Hepatocyte (in vitro differentiated cells): Measurements from ENCODE around the gene CARM1. TPM values are rescaled to one million over a fixed set of nuclear protein-coding genes. Genes with fewer than 3 reads are reported as not detected.

Experiments used
- DNase-seq: peaks from one replicate; pipeline ENCODE4 v3.0.0-alpha.2; 2016; ENCODE audit warnings: low spot score
- H2AFZ ChIP-seq: fragments of 200-600 bp; sonication (generic); 2 replicates; pipeline ENCODE4 v1.6.0; 2016; ENCODE audit warnings: antibody characterized with exemption, mild to moderate bottlenecking
- H3K27ac ChIP-seq: fragments of 200-600 bp; sonication (generic); 2 replicates; pipeline ENCODE4 v1.5.1; 2016; ENCODE audit warnings: mild to moderate bottlenecking
- H3K27me3 ChIP-seq: fragments of 200-600 bp; sonication (generic); 2 replicates; pipeline ENCODE4 v1.6.1; 2016
- H3K36me3 ChIP-seq: fragments of 200-600 bp; sonication (generic); replicated peaks from 2 replicates; pipeline ENCODE4 v1.5.1; 2016; ENCODE audit warnings: low read depth; ENCODE audit not compliant: insufficient read depth
- H3K4me1 ChIP-seq: fragments of 200-600 bp; sonication (generic); 2 replicates; pipeline ENCODE4 v1.5.1; 2016; ENCODE audit warnings: mild to moderate bottlenecking, moderate library complexity; ENCODE audit not compliant: insufficient read depth
- H3K4me2 ChIP-seq: fragments of 200-600 bp; sonication (generic); 2 replicates; pipeline ENCODE4 v1.6.0; 2016
- H3K4me3 ChIP-seq: fragments of 200-600 bp; sonication (generic); 2 replicates; pipeline ENCODE4 v1.5.1; 2016; ENCODE audit warnings: mild to moderate bottlenecking
- H3K79me2 ChIP-seq: fragments of 200-600 bp; sonication (generic); 2 replicates; pipeline ENCODE4 v1.6.0; 2017; ENCODE audit warnings: mild to moderate bottlenecking
- H3K9me2 ChIP-seq: fragments of 200-600 bp; sonication (generic); replicated peaks from 2 replicates; pipeline ENCODE4 v1.6.0; 2017; ENCODE audit warnings: mild to moderate bottlenecking; ENCODE audit not compliant: insufficient read depth
- H3K9me3 ChIP-seq: fragments of 200-600 bp; sonication (generic); 2 replicates; pipeline ENCODE4 v1.5.1; 2016; ENCODE audit warnings: low read depth, mild to moderate bottlenecking
- H4K20me1 ChIP-seq: fragments of 200-600 bp; sonication (generic); 2 replicates; pipeline ENCODE4 v1.6.0; 2016; ENCODE audit warnings: mild to moderate bottlenecking; ENCODE audit not compliant: insufficient read depth, poor library complexity, severe bottlenecking
- CTCF ChIP-seq: fragments of 200-600 bp; sonication (generic); IDR thresholded peaks from 2 replicates; pipeline ENCODE4 v1.5.1; 2016; ENCODE audit warnings: antibody characterized with exemption, mild to moderate bottlenecking; ENCODE audit not compliant: poor library complexity
- EZH2 ChIP-seq: fragments of 200-600 bp; sonication (generic); IDR thresholded peaks from 2 replicates; pipeline ENCODE4 v1.6.1; 2016; ENCODE audit warnings: antibody characterized with exemption, mild to moderate bottlenecking, borderline replicate concordance
- EZH2phosphoT487 ChIP-seq: fragments of 200-600 bp; sonication (generic); IDR thresholded peaks from one replicate; pipeline ENCODE4 v1.6.1; 2018; ENCODE audit warnings: antibody characterized with exemption, mild to moderate bottlenecking, low read depth, moderate library complexity; ENCODE audit not compliant: unreplicated experiment, severe bottlenecking
- WGBS: methylation state at CpG from one replicate; pipeline ENCODE4 v1.1.6; 2016; ENCODE audit warnings: low lambda C conversion rate; ENCODE audit errors: missing lambda C conversion rate; 5-methylcytosine and 5-hydroxymethylcytosine counted together
- polyA plus RNA-seq: library from polyadenylated mRNA; unstranded; fragments of >200 nt; fragmentation: Nextera tagmentation; extraction: Ambion mirVana; gene quantifications from 2 replicates; pipeline ENCODE4 v1.2.1, GENCODE V29; 2016
- total RNA-seq: library from RNA; depleted of rRNA; stranded (reverse); fragments of >200 nt; gene quantifications from 2 replicates; pipeline ENCODE4 v1.2.3, GENCODE V29; 2014

Gene CARM1
- total and polyA plus RNA-seq, 2 experiments from 2014 or later = 34.3 to 45.7 TPM

- Histone ChIP-seq H3K27ac (peak overlapping the region; percentile 93), H3K27me3 (no peaks in the 10 kb centered on the region), H3K4me3 (peak overlapping the region; percentile 31), H3K9me3 (no peaks in the 10 kb centered on the region), H3K4me2 (peak overlapping the region; percentile 84), H2AFZ (peak overlapping the region; percentile 75), H3K79me2 (peaks cover 38% of the 10 kb centered on the region), H4K20me1 (peaks cover 2% of the 10 kb centered on the region), H3K36me3 (no peaks in the 10 kb centered on the region), H3K9me2 (no peaks in the 10 kb centered on the region), H3K4me1 (peaks cover 20% of the 10 kb centered on the region)
- no peak for DNase-seq
- no peak for TF ChIP-seq EZH2phosphoT487
- no peak for TF ChIP-seq CTCF
- no peak for TF ChIP-seq EZH2
- WGBS = 3% methylated on average over 9 of the region's 22 CpGs
Measured at GRCh38 chr19:10870501-10870954, 825 bp upstream of the CARM1 start.

- Histone ChIP-seq H3K9me2 (no peaks in the 10 kb centered on the region), H3K9me3 (no peaks in the 10 kb centered on the region), H3K4me3 (peak overlapping the region; percentile 60), H3K79me2 (peaks cover 52% of the 10 kb centered on the region), H4K20me1 (peaks cover 2% of the 10 kb centered on the region), H3K27ac (peak overlapping the region; percentile 97), H3K27me3 (no peaks in the 10 kb centered on the region), H2AFZ (peak overlapping the region; percentile 51), H3K4me1 (peaks cover 20% of the 10 kb centered on the region), H3K36me3 (no peaks in the 10 kb centered on the region), H3K4me2 (peak overlapping the region; percentile 93)
- TF ChIP-seq EZH2phosphoT487 (no peak), CTCF (no peak), EZH2 (no peak)
- peak; percentile 70 for DNase-seq
- 2% methylated on average over 34 of the region's 90 CpGs for WGBS
Measured at GRCh38 chr19:10871711-10872545, 575 bp downstream of the CARM1 start.

- peak overlapping the region; percentile 51 for H2AFZ ChIP-seq
- H3K4me3 ChIP-seq = peak overlapping the region; percentile 60
- H3K79me2 ChIP-seq = peaks cover 59% of the 10 kb centered on the region
- peaks cover 20% of the 10 kb centered on the region for H3K4me1 ChIP-seq
- peak overlapping the region; percentile 93 for H3K4me2 ChIP-seq
- no peaks in the 10 kb centered on the region for H3K36me3 ChIP-seq
- H3K9me2 ChIP-seq = no peaks in the 10 kb centered on the region
- no peaks in the 10 kb centered on the region for H3K27me3 ChIP-seq
- 9% methylated on average over 16 of the region's 16 CpGs for WGBS
- peak overlapping the region; percentile 97 for H3K27ac ChIP-seq
- no peak for DNase-seq
- TF ChIP-seq EZH2 (no peak), CTCF (no peak), EZH2phosphoT487 (no peak)
- peaks cover 2% of the 10 kb centered on the region for H4K20me1 ChIP-seq
- H3K9me3 ChIP-seq = no peaks in the 10 kb centered on the region
Measured at GRCh38 chr19:10872546-10873107, 1.3 kb downstream of the CARM1 start.
